Natural killer cell (primary cell): ENCODE measurements around the gene ZNF716. TPM values are rescaled to one million over a fixed set of nuclear protein-coding genes. Genes with fewer than 3 reads are reported as not detected.

Experiments
- ATAC-seq, 3 donors: fragments of 150-1000 bp in 2 of 3; fragments of 200-7000 bp in 1 of 3; cut with Tn5 transposase; 1 replicate in 1 of 3; 2 replicates in 2 of 3; pipeline ENCODE4 v1.10.0; 2021; ENCODE audit warnings: mild to moderate bottlenecking in 2 of 3, moderate library complexity in 2 of 3
- DNase-seq, 2 donors: peaks; one replicate each; pipeline versions ENCODE4 v3.0.0 to v3.0.0-alpha.2; 2013 to 2021; ENCODE audit warnings: mixed read lengths in 1 of 2
- H3K27ac ChIP-seq: one replicate; pipeline ENCODE4 v1.5.1; 2013; ENCODE audit warnings: mild to moderate bottlenecking, low read length
- H3K27me3 ChIP-seq: one replicate; pipeline ENCODE4 v1.6.1; 2013; ENCODE audit warnings: low read length; ENCODE audit not compliant: control insufficient read depth, insufficient read depth
- H3K36me3 ChIP-seq: one replicate; pipeline ENCODE4 v1.6.1; 2013; ENCODE audit warnings: low read length; ENCODE audit not compliant: control insufficient read depth, insufficient read depth
- H3K4me1 ChIP-seq: one replicate; pipeline ENCODE4 v1.6.1; 2013; ENCODE audit warnings: low read length; ENCODE audit not compliant: control insufficient read depth, insufficient read depth
- H3K4me3 ChIP-seq: one replicate; pipeline ENCODE4 v1.5.1; 2013; ENCODE audit warnings: low read length
- H3K9me3 ChIP-seq: one replicate; pipeline ENCODE4 v1.6.1; 2013; ENCODE audit warnings: low read length; ENCODE audit not compliant: control insufficient read depth, insufficient read depth
- H3K27ac Mint-ChIP-seq, 2 donors: one replicate each; pipeline ENCODE4 v1.8.0; 2022; ENCODE audit warnings: mild to moderate bottlenecking in 2 of 2, mixed read lengths in 2 of 2, moderate library complexity in 1 of 2
- H3K27me3 Mint-ChIP-seq, 2 donors: one replicate each; pipeline ENCODE4 v1.8.0; 2022; ENCODE audit warnings: low read depth in 2 of 2, mixed read lengths in 2 of 2
- H3K36me3 Mint-ChIP-seq: one replicate; pipeline ENCODE4 v1.8.0; 2022; ENCODE audit warnings: mixed read lengths
- H3K4me1 Mint-ChIP-seq, 2 donors: one replicate each; pipeline ENCODE4 v1.8.0; 2022; ENCODE audit warnings: mixed read lengths in 2 of 2
- H3K4me3 Mint-ChIP-seq: one replicate; pipeline ENCODE4 v1.8.0; 2022; ENCODE audit warnings: mild to moderate bottlenecking, moderate library complexity, mixed read lengths
- H3K9me3 Mint-ChIP-seq, 2 donors: one replicate each; pipeline ENCODE4 v1.8.0; 2022; ENCODE audit warnings: mixed read lengths in 2 of 2
- CTCF ChIP-seq: fragments of 200-600 bp; IDR thresholded peaks from one replicate; pipeline ENCODE4 v1.8.0; 2022; ENCODE audit warnings: antibody characterized with exemption
- WGBS: methylation state at CpG from one replicate; pipeline ENCODE4 v1.1.7; 2013; ENCODE audit warnings: missing lambda C conversion rate; ENCODE audit not compliant: insufficient coverage; 5-methylcytosine and 5-hydroxymethylcytosine counted together
- intact Hi-C: fragments of 100-400 bp; cut with micrococcal nuclease; formaldehyde crosslinking; loops from one replicate; pipeline ENCODE4 v1.14.2; 2022
- total RNA-seq, 4 donors: library from RNA; stranded (reverse); fragments of 120-200 nt in 1 of 4; gene quantifications; one replicate each; pipeline versions ENCODE4 v1.2.3 to v1.2.4, GENCODE V29; 2013 to 2022

The ZNF716 gene
- total RNA-seq, 3 donors from 2014 or later (not counting 1 experiment from before 2014, with no cell fraction given) = not detected

- Mint-ChIP-seq H3K4me1 (no peaks in the 10 kb centered on the region), H3K36me3 (peaks cover under 1% of the 10 kb centered on the region), H3K9me3 (peaks cover 3 to 7% of the 10 kb centered on the region in 2 donors), H3K27me3 (no peaks in the 10 kb centered on the region), H3K4me3 (no peak overlapping the region), H3K27ac (no peak overlapping the region)
- Histone ChIP-seq H3K4me3 (no peak overlapping the region), H3K9me3 (peaks cover 9% of the 10 kb centered on the region), H3K27me3 (no peaks in the 10 kb centered on the region), H3K27ac (no peak overlapping the region), H3K4me1 (no peaks in the 10 kb centered on the region), H3K36me3 (no peaks in the 10 kb centered on the region)
- ATAC-seq = no peak
- WGBS = 67% methylated on average over 2 of the region's 3 CpGs
- no peak for DNase-seq
- intact Hi-C loops = loop anchor here (1.0 kb wide), 1 partner anchor 8 kb away; no protein-coding TSS in a partner anchor
- no peak for TF ChIP-seq CTCF
These were observed 32.2 kb upstream of the ZNF716 start for GRCh38 chr7:57417736-57418135.

DNA sequence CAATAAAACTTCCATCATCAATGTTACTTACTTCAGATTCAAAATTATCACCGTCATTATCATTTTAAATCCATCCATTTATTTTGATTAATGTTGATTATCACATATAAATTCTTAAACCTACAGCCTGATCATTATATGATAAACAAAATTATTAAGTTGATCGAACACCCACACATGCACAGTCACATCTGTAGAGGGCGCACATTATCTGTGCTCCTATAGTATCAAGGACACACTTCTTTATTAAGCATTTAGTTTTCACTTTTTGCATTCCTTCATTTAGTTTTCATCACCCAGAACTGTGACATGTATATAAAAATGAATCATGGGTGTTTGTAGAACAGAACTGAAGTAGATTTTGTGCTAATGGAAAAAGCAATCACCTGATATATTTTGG, 26.2 kb upstream of the ZNF716 start:
- Mint-ChIP-seq H3K27ac (no peak overlapping the region), H3K27me3 (no peaks in the 10 kb centered on the region), H3K36me3 (peaks cover 8% of the 10 kb centered on the region), H3K9me3 (peaks cover 9 to 13% of the 10 kb centered on the region in 2 donors), H3K4me1 (no peaks in the 10 kb centered on the region), H3K4me3 (no peak overlapping the region)
- Histone ChIP-seq H3K4me3 (no peak overlapping the region), H3K4me1 (no peaks in the 10 kb centered on the region), H3K27ac (no peak overlapping the region), H3K9me3 (peaks cover 25% of the 10 kb centered on the region), H3K27me3 (no peaks in the 10 kb centered on the region), H3K36me3 (no peaks in the 10 kb centered on the region)
- intact Hi-C loops = no loop called here
- no peak for TF ChIP-seq CTCF
- WGBS = 71% methylated on average over 2 of the region's 3 CpGs
- no peak for DNase-seq
- no peak for ATAC-seq

- H3K36me3 ChIP-seq = no peaks in the 10 kb centered on the region
- no peak overlapping the region for H3K27ac ChIP-seq
- WGBS = 62% methylated on average over 89 of the region's 89 CpGs
- Mint-ChIP-seq H3K4me3 (no peak overlapping the region), H3K27me3 (no peaks in the 10 kb centered on the region), H3K9me3 (peaks cover 11 to 18% of the 10 kb centered on the region in 2 donors), H3K27ac (no peak overlapping the region), H3K4me1 (no peaks in the 10 kb centered on the region), H3K36me3 (peaks cover 13% of the 10 kb centered on the region)
- H3K4me1 ChIP-seq = no peaks in the 10 kb centered on the region
- DNase-seq = no peak
- no peak for TF ChIP-seq CTCF
- no peaks in the 10 kb centered on the region for H3K27me3 ChIP-seq
- intact Hi-C loops = no loop called here
- no peak for ATAC-seq
- no peak overlapping the region for H3K4me3 ChIP-seq
- peaks cover 25% of the 10 kb centered on the region for H3K9me3 ChIP-seq
These were observed 25.3 kb upstream of the ZNF716 start for GRCh38 chr7:57424515-57425238.
